Measurements from ENCODE around the gene GP2.

GP2 gene

DNA sequence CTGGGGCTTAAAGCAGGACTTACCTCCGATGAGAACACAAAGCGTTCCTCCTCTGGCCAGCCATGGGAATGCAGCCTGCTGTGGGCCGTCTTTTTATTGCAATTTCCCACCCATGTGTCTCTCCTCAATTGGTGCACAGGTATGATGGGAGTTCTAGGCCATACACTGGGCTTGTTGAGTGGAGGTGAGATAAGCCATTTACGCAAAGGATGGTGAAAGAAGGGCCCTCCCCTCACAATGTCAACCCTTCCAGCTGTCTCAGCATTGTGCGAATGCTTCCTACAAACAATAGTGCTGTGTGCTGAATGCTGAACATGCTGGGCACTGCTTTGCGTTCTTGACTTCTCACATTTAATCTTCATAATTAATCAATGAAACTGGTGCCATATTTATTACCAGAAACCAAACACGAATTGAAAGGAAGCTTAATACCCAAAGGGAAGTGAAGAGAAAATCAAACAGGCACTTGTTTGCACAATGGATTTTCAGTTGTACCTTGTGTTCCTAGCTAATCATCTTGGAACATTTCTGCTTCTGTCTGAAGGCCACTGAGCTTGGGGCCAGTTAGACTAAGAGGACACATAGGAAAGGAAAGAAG, at the start of gene GP2:
TSS of gene GP2 (minus strand) at position 70 of the 598 bp plus-strand sequence. CDS start 1,082 bp downstream, outside the sequence.
- DNase-seq (ENCODE audit: low read depth in 4 of 4, low spot score in 1 of 4) = no peak

DNA sequence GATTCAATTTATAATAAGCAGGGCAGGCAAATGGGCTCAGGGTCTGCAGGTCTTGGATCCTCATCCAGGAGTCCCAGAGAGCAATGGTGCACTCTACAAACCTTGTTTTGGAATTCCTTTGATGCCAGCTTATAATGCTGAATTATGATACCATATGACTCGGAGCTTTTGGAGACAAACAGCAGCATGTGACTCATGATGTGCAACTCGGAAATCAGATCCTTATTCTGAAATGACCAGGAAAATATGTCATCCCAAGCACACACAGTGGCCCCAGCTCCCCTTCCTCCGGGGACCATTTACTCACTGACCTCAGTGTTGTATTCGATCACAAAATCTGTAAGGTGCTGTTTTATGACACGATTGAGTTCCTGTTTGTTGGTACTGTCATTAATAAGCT, 45.4 kb upstream of the GP2 start:
- no peak for DNase-seq (ENCODE audit: low read depth in 4 of 4, low spot score in 1 of 4)

GRCh38 chr16:20369452-20370054, 42.2 kb upstream of the GP2 start:
- no peak for DNase-seq (ENCODE audit: low read depth in 4 of 4, low spot score in 1 of 4)

DNA sequence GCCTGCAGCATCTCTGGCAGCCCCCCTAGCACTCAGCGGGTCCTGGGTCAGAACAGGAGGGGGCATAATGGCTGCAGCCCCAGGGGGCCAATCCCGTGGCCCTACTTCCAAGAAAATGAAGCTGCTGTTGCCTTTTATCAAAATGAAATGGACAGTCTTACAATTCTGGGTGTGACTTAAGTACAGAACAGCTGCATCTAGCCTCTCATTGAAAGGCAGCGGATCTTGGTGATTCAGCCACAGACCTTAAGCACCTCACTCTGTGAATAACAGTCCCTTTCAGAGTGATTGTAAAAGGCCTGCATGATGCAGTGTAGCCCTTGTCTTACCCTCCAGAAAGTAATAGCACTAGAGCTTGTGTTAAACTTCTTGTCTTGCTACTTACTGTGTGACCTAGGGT, 36.7 kb upstream of the GP2 start:
- DNase-seq (ENCODE audit: low read depth in 4 of 4, low spot score in 1 of 4) = no peak

DNA sequence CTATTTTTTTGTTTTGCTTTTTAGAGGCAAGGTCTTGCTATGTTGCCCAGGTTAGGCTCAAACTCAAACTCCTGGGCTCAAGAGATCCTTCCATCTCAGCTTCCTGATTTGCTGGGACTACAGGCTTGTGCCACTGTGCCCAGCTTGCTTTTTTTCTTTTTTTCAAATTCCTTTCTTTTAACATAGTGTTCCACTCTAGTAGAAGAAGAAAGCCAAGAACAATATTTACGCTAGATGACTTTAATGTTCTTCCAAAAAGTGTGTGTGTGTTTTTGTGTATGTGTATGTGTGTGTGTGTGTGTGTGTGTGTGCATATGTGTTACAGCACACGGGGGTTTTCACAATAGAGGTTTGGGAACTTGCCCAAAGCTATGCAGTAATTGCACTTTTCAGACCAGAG, 35.9 kb upstream of the GP2 start:
- DNase-seq (ENCODE audit: low read depth in 4 of 4, low spot score in 1 of 4) = no peak

DNA sequence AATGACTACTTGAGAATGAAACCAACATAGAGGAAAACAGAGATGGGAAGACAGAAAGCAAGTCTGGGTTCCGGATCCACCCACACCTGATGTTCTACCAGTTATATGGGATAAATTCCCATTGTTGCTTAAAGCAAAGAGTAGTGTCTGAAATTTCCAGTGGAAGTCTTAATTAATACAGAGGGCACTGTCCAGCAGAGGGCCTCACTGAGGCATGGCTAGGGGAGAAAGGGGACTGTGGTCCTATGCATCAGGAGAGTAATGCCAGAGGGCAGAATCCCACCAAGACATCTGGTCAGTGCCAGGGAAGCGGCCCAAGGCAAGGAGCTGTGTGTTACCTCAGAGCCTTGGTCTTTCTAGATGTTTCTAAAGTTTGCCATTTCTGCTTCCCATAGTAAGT, 32.7 kb upstream of the GP2 start:
- DNase-seq (ENCODE audit: low read depth in 4 of 4, low spot score in 1 of 4) = no peak

GRCh38 chr16:20355114-20355782, 27.9 kb upstream of the GP2 start:
- no peak for DNase-seq (ENCODE audit: low read depth in 4 of 4, low spot score in 1 of 4)

GRCh38 chr16:20353379-20353778, 26.1 kb upstream of the GP2 start:
- DNase-seq (ENCODE audit: low read depth in 4 of 4, low spot score in 1 of 4) = no peak

- no peak for DNase-seq (ENCODE audit: low read depth in 4 of 4, low spot score in 1 of 4)
Observed at GRCh38 chr16:20352615-20353014, 25.3 kb upstream of the GP2 start, which contains the start of gene UMOD. UMOD (minus strand) TSS chr16:20352715; CDS start chr16:20350737, 1,978 bp downstream.

- no peak for DNase-seq (ENCODE audit: low read depth in 4 of 4, low spot score in 1 of 4)
Observed at GRCh38 chr16:20349615-20350014, 22.3 kb upstream of the GP2 start.

GRCh38 chr16:20348365-20349185, 21.3 kb upstream of the GP2 start:
- DNase-seq (ENCODE audit: low read depth in 4 of 4, low spot score in 1 of 4) = no peak

DNA sequence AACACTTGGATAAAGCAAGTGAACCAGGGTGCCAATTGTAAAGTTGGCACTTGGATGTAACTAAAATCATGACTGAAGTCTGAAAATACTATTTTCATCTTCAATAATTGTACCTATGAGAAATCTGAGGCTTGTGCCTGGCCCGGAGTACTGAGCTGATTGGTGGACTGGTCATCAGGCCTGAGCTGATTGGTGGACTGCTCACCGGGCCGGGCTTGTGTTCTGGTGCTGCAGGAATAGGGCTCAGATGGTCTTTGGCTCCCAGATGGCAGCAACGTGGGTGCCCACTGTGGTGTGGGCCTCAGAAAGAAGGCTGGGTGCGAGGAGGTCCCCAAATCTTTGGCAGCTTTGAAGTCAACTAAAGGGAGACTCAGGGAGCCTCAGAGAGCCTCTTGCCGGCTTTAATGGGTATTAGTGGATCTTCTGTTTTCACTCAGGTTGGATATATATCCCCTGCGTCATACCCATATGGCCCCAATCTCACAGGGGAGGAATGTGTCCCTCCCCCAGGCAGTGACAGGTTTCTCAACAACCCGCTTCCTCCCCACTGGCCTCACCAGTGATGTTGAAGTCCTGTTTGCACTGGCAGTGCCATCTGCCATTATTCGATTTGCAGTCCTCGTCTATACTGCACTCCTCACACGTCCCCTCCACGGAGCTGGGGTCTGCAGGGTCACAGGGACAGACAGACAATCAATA, 20.5 kb upstream of the GP2 start:
- DNase-seq (ENCODE audit: low read depth in 4 of 4, low spot score in 1 of 4) = no peak

GRCh38 chr16:20344611-20345010, 17.3 kb upstream of the GP2 start:
- DNase-seq (ENCODE audit: low read depth in 4 of 4, low spot score in 1 of 4) = no peak

GRCh38 chr16:20339744-20340143, 12.4 kb upstream of the GP2 start:
- no peak for DNase-seq (ENCODE audit: low read depth in 4 of 4, low spot score in 1 of 4)

DNA sequence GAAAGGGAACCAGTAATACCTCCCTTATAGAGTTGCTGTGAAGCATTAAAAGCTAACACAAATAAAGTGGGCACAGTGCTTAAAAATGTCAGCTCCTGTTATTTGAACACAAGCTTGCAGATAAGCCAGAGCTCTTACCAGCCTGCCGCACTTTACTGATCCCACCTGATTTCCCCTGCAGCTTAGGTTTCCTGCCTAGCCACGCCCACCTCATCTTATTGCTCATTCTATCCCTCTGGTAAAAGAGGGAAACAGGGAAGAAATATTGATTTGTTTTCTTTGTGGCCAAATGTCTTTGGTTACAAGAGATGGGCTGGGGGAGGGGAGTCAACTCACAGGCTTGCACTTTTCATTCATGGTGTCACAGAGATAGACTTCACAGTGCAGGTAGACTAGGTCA, 9.6 kb upstream of the GP2 start:
- DNase-seq (ENCODE audit: low read depth in 4 of 4, low spot score in 1 of 4) = no peak

DNA sequence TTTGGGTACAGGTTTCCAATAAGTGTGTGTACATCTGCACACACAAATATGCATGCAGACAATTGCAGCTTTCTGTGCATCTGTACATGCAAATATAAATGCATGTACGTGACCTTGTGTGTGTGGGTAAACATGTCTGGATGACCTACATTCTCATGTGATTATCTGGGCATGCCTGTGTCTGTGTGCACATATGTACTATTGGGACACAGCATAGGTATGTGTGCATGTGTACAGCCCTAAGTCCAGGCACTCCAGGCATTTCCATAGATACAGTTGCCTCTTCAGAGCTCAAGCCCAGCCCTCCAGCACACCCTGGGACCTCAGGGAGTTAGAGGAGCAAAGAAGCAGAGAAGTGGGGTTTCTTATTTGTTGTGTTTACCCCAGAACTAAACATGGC, 7.1 kb upstream of the GP2 start:
- no peak for DNase-seq (ENCODE audit: low read depth in 4 of 4, low spot score in 1 of 4)

DNA sequence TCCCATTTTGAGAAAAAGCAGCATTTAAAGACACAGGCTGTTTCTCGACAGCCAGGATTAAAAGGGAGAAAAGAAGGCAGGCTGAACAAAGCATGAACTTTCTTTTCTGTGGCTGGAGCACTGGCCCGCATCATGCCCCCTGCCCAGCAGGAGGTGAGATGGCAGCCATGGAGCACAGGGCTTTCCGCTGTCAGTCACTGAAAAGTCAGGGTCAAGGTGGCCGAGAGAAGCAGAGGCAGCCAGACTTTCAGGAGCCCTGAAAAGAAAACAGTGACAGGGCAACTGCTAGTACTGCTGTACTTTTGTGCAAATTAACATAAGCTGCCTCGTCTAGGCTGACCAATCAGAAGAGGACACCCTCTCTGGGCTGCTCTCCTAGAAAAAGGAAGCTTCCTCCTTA, 5.8 kb upstream of the GP2 start:
- no peak for DNase-seq (ENCODE audit: low read depth in 4 of 4, low spot score in 1 of 4)

DNA sequence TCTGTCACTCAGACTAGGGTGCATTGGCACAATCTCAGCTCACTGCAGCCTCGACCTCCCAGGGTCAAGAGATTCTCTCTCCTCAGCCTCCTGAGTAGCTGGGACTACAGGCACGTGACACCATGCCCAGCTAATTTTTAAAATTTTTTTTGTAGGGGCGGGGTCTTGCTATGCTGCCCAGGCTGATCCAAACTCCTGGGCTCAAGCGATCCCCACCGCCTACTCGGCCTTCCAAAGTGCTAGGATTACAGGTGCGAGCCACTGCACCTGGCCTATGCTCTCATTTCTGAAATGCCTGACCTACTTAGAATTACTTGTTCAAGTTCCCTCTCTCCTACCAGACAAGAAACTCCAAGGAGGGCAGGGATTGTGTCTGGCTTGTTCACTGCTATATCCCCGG, 5.1 kb upstream of the GP2 start:
- no peak for DNase-seq (ENCODE audit: low read depth in 4 of 4, low spot score in 1 of 4)

DNA sequence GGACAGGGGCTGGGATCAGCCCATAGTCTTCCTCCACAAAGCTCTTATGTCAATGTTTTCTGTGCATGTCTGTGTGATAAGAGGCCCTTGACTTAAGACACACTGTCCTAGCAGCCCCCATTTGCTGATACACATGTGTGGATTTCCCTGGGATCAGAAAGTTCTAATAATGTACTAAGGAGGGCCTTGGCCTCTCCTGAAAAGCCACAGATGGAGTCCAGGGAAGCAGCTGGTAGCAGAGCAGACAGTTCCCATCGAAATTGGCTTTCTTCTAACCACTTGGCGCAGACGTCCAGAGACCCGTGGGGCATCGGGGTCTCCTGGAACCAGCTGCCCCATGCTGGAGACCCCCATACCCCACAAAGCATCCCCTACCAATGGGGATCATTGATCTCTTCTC, 4.3 kb upstream of the GP2 start:
- no peak for DNase-seq (ENCODE audit: low read depth in 4 of 4, low spot score in 1 of 4)

DNA sequence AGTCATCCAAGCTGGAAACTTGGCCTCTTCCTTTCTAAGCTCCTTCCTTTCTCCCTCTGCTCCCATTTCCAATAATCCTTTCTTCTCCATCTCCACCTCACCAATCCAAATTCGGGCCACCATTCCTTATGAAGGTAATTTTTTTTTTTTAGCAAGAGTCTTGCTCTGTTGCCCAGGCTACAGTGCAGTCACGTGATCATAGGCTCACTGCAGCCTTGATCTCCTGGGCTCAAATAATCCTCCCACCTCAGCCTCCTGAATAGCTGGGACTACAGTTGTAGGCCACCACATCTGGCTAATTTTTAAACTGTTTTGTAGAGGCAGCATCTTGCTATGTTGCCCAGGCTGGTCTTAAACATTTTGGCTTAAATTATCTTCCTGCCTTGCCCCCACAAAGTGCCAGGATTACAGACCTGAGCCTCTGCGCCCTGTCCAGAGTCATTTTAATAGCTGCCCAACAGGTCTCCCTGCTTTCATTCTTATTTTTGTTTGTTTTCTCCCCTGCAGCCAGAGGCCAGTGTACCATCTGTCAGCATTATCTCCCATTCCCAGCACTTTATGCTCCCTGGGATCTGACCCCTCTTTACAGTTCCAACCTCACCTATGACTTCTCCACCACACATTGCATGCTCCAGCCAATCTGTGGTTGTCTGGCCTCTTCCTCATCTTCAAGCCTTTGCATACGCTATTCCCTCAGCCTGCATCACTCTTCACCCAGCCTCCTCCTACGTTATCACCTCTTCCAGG, 2.3 kb upstream of the GP2 start:
- DNase-seq (ENCODE audit: low read depth in 4 of 4, low spot score in 1 of 4) = no peak

- no peak for DNase-seq (ENCODE audit: low read depth in 4 of 4, low spot score in 1 of 4)
Observed at GRCh38 chr16:20326321-20326720, 992 bp downstream of the GP2 start.

Measured in stimulated activated CD4-positive, alpha-beta T cell treated with anti-CD3 and anti-CD28 coated beads, Interleukin-1b, Interleukin-23, amount 100 ng/mL, for 24 hours (primary cell).